GM18505 (cell line): ENCODE measurements around the gene GRK4.
"Not testable (repeated sequence)": the region's sequence is repeated elsewhere in the genome, so short reads cannot be mapped to it uniquely, and the experiment has no call there.

ENCODE experiments used
- ATAC-seq: cut with Tn5 transposase; IDR thresholded peaks from one replicate; pipeline ENCODE4 v1.9.1; 2021; ENCODE audit not compliant: unreplicated experiment
- POLR2A ChIP-seq: IDR thresholded peaks from 4 replicates; pipeline ENCODE4 v1.6.1; 2011; ENCODE audit warnings: borderline replicate concordance; ENCODE audit not compliant: insufficient read depth, insufficient read length; ENCODE audit errors: extremely low read depth

GRK4 gene

GRCh38 chr4:2953496-2953895 lies 9.9 kb upstream of the GRK4 start:
- ATAC-seq = no peak
- no peak for TF ChIP-seq POLR2A

GRCh38 chr4:2954358-2955185 lies 8.8 kb upstream of the GRK4 start:
- ATAC-seq = no peak
- no peak for TF ChIP-seq POLR2A

- ATAC-seq = not testable (repeated sequence)
Measured at GRCh38 chr4:2955186-2956044, 8.0 kb upstream of the GRK4 start.

GRCh38 chr4:2958446-2958845 lies 4.9 kb upstream of the GRK4 start:
- ATAC-seq = no peak
- no peak for TF ChIP-seq POLR2A

GRCh38 chr4:2960450-2960849 lies 2.9 kb upstream of the GRK4 start:
- not testable (repeated sequence) for ATAC-seq

- no peak for ATAC-seq
- TF ChIP-seq POLR2A = no peak
Measured at GRCh38 chr4:2961421-2961810, 2.0 kb upstream of the GRK4 start.

GRCh38 chr4:2961811-2962441 lies 1.4 kb upstream of the GRK4 start:
- no peak for ATAC-seq
- TF ChIP-seq POLR2A = no peak

GRCh38 chr4:2962614-2963174 lies 677 bp upstream of the GRK4 start:
- TF ChIP-seq POLR2A = no peak
- peak; percentile 29 for ATAC-seq

GRCh38 chr4:2963966-2964471 lies 648 bp downstream of the GRK4 start:
- ATAC-seq = no peak
- TF ChIP-seq POLR2A = peak; percentile 28

- TF ChIP-seq POLR2A = no peak
- ATAC-seq = no peak
Measured at GRCh38 chr4:2964706-2965258, 1.4 kb downstream of the GRK4 start.

GRCh38 chr4:2965262-2965661 lies 1.9 kb downstream of the GRK4 start:
- ATAC-seq = no peak
- no peak for TF ChIP-seq POLR2A

- no peak for TF ChIP-seq POLR2A
- no peak for ATAC-seq
Measured at GRCh38 chr4:2968381-2968780, 5.0 kb downstream of the GRK4 start.

- ATAC-seq = no peak
- TF ChIP-seq POLR2A = no peak
Measured at GRCh38 chr4:2971275-2971674, 7.9 kb downstream of the GRK4 start.
